ENCODE measurements around the gene TRIM23. TPM values are rescaled to one million over a fixed set of nuclear protein-coding genes. Genes with fewer than 3 reads are reported as not detected.

TRIM23 gene
- total RNA-seq, 2 donors from 2014 or later: 13.5 to 14.5 TPM

GRCh38 chr5:65651144-65651543 lies 27.0 kb upstream of the TRIM23 start:
- ATAC-seq (ENCODE audit: insufficient number of reproducible peaks, low FRiP score, low read depth) (no peak), DNase-seq (ENCODE audit: low spot score) (no peak)
- peaks cover 10% of the 10 kb centered on the region for H3K36me3 ChIP-seq
- no peaks in the 10 kb centered on the region for H3K9me3 ChIP-seq
- H3K27ac ChIP-seq: no peak overlapping the region
- TF ChIP-seq, protein P1, sequence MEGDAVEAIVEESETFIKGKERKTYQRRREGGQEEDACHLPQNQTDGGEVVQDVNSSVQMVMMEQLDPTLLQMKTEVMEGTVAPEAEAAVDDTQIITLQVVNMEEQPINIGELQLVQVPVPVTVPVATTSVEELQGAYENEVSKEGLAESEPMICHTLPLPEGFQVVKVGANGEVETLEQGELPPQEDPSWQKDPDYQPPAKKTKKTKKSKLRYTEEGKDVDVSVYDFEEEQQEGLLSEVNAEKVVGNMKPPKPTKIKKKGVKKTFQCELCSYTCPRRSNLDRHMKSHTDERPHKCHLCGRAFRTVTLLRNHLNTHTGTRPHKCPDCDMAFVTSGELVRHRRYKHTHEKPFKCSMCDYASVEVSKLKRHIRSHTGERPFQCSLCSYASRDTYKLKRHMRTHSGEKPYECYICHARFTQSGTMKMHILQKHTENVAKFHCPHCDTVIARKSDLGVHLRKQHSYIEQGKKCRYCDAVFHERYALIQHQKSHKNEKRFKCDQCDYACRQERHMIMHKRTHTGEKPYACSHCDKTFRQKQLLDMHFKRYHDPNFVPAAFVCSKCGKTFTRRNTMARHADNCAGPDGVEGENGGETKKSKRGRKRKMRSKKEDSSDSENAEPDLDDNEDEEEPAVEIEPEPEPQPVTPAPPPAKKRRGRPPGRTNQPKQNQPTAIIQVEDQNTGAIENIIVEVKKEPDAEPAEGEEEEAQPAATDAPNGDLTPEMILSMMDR (IDR thresholded peaks at IDR 0.05): no peak
- no peaks in the 10 kb centered on the region for H3K27me3 ChIP-seq (replicated peaks; ENCODE audit: insufficient read depth)
- no peak overlapping the region for H3K4me3 ChIP-seq
- no peaks in the 10 kb centered on the region for H3K4me1 ChIP-seq (ENCODE audit: control insufficient read depth in 1 of 2, low read depth in 2 of 2)

- Histone ChIP-seq H3K4me3 (no peak overlapping the region), H3K27me3 (replicated peaks; ENCODE audit: insufficient read depth) (no peaks in the 10 kb centered on the region), H3K4me1 (ENCODE audit: control insufficient read depth in 1 of 2, low read depth in 2 of 2) (no peaks in the 10 kb centered on the region), H3K9me3 (no peaks in the 10 kb centered on the region), H3K36me3 (no peaks in the 10 kb centered on the region), H3K27ac (no peak overlapping the region)
- no peak for DNase-seq (ENCODE audit: low spot score)
- no peak for ATAC-seq (ENCODE audit: insufficient number of reproducible peaks, low FRiP score, low read depth)
- TF ChIP-seq, protein P1 (IDR thresholded peaks at IDR 0.05): no peak
Measured at GRCh38 chr5:65647941-65648340, 23.8 kb upstream of the TRIM23 start.

GRCh38 chr5:65646938-65647337 lies 22.8 kb upstream of the TRIM23 start:
- no peaks in the 10 kb centered on the region for H3K27me3 ChIP-seq (replicated peaks; ENCODE audit: insufficient read depth)
- no peak overlapping the region for H3K27ac ChIP-seq
- no peak for DNase-seq (ENCODE audit: low spot score)
- no peaks in the 10 kb centered on the region for H3K9me3 ChIP-seq
- TF ChIP-seq, protein P1 (IDR thresholded peaks at IDR 0.05): no peak
- no peak overlapping the region for H3K4me3 ChIP-seq
- no peaks in the 10 kb centered on the region for H3K4me1 ChIP-seq (ENCODE audit: control insufficient read depth in 1 of 2, low read depth in 2 of 2)
- ATAC-seq (ENCODE audit: insufficient number of reproducible peaks, low FRiP score, low read depth): no peak
- no peaks in the 10 kb centered on the region for H3K36me3 ChIP-seq

DNA sequence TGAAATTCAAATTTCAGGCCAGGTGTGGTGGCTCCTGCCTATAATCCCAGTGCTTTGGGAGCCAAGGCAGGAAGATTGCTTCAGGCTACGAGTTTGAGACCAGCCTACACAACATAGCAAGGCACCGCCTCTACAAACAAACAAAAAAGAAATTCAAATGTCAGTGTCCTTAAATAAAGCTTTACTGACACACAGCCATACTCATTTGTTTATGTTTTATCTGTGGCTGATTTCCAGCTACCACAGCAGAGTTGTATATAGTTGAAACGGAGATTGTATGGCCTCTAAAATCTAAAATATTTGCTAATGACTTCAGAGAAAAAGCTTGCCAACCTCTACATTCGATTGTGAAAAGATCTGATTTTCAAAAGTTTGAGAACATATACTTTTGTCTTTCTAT lies 16.1 kb upstream of the TRIM23 start:
- no peak overlapping the region for H3K4me3 ChIP-seq
- H3K36me3 ChIP-seq: peaks cover 24% of the 10 kb centered on the region
- ATAC-seq (ENCODE audit: insufficient number of reproducible peaks, low FRiP score, low read depth) (no peak), DNase-seq (ENCODE audit: low spot score) (no peak)
- no peaks in the 10 kb centered on the region for H3K9me3 ChIP-seq
- no peaks in the 10 kb centered on the region for H3K27me3 ChIP-seq (replicated peaks; ENCODE audit: insufficient read depth)
- H3K27ac ChIP-seq: no peak overlapping the region
- no peaks in the 10 kb centered on the region for H3K4me1 ChIP-seq (ENCODE audit: control insufficient read depth in 1 of 2, low read depth in 2 of 2)
- TF ChIP-seq, protein P1 (IDR thresholded peaks at IDR 0.05): no peak

- Histone ChIP-seq H3K4me3 (no peak overlapping the region), H3K4me1 (ENCODE audit: control insufficient read depth in 1 of 2, low read depth in 2 of 2) (peaks cover 3 to 5% of the 10 kb centered on the region in 2 donors), H3K27me3 (replicated peaks; ENCODE audit: insufficient read depth) (no peaks in the 10 kb centered on the region), H3K27ac (no peak overlapping the region), H3K9me3 (no peaks in the 10 kb centered on the region), H3K36me3 (peaks cover 3% of the 10 kb centered on the region)
- DNase-seq (ENCODE audit: low spot score): no peak
- TF ChIP-seq, protein P1 (IDR thresholded peaks at IDR 0.05): no peak
- ATAC-seq (ENCODE audit: insufficient number of reproducible peaks, low FRiP score, low read depth): no peak
Measured at GRCh38 chr5:65630981-65631380, 6.8 kb upstream of the TRIM23 start.

Measured in thoracic aorta (tissue), 2 donors.